Stimulated activated CD4-positive, alpha-beta T cell treated with anti-CD3 and anti-CD28 coated beads, Interleukin-4, amount 100 ng/mL, for 1 hour (primary cell): Measurements from ENCODE around the gene SLC39A1.

Experiments used
- DNase-seq: peaks from one replicate; pipeline ENCODE4 v3.0.0-alpha.2; 2020

Gene SLC39A1

DNA sequence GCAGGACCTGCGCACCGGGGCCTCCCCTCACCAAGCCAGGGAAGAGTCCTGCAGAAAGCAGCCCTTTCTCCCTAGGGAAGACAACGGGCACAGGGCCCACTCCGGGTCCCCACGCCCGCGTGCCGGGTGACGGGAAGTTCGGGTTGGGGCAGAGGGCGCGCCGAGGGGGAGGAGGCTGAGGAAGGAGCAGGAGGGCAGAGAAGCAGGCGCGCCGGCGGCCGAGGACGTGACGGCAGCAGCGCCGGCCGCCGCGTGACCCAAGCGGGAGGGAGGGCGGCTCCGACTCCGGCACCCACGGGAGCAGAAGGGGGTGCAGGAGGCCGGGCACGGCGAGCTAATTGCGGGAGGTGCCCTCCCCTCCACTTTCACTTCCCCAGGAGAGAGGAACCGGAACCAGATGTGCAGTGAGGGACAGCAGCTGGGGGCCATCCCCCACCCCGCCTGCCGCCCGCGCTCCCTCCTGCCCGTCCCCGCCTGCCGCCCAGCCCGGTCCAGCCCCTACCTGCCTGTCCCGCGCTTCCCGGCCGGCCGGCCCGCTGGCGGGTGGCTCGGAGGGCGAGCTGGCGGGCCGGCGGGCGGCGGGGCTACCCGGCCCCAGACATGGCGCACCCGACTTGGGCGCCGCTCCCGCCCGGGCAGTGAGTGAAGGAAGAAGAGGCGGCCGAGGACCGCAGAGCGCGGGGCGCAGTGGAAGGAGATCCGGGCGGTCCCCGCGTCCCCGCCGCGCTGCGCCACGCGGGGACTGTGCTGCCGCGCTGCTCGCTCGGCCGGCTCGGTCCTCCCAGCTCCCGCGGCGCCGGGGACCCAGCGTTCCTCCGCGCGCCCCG is 17.3 kb downstream of the SLC39A1 start:
- DNase-seq, result peak; percentile 70

DNA sequence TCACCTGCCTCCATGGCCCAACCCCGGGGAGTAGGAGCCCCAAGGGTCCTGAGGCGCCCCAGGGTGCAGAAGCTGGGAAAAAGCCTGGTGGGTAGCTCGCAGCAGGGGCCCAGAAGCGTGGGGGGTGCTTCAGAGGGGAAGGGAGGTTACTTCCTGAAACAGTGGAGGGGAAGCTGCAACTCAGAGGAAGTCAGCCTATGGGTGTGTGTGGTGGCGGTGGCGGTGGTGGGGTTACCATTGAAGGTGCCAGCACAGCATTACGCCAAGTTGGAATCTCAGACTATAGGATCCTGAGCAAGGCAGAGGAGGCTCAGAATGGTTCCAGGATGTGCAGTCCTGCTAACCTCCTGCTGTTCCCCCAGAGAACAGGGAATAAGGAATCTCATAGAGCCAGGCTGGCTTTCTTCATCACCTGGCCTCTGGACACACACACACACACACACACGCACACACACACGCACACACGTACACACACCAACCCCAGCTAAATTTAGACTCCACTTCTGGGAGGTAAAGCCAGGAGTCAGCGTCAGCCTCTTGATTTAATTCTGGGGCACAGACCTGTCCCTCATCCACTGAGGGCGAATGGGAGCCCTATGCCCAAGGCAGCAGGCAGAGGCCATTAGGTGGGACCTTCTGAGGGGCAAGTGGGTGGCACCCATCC is 18.1 kb downstream of the SLC39A1 start:
- peak; percentile 66 for DNase-seq

GRCh38 chr1:153944827-153945117 is 18.6 kb downstream of the SLC39A1 start:
- DNase-seq, result no peak

DNA sequence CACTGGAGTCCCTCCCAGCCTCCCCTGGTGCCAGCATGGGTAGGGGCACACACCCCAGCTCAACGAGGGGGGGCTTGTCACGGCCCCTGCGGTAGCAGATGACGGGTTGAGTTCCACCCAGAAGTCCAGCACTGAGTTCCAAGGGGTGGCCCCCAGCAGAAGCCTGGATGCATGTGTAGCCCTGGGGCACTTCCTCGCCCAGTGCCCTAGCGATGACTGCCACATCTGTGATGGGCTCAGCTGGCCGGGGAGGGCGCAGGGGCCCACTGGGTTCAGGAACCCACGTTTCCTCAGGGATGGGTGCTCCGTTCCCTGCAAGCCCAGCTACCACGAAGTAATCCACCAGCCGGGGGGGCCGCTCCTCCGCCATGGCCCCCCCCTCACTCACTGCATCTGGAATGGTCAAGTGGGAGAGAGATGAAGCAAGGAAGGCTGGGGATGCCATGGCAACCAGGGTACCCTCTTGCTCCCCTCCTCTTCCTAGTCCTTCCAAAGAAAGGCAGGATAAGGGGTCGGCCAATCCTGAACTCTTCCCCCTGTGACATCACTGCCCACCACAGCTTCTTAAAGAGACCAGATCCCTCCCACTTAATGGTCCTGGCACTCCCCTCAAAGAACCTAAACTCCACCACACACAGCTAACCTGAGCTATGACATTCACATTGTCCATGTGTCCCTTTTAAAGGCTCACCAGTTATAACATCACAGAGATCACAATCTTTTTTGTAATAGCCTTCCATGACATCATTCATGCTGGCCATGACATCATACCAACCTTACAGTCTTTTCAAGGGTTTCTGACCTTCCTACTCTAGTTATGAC is 19.1 kb downstream of the SLC39A1 start:
- DNase-seq, result no peak

DNA sequence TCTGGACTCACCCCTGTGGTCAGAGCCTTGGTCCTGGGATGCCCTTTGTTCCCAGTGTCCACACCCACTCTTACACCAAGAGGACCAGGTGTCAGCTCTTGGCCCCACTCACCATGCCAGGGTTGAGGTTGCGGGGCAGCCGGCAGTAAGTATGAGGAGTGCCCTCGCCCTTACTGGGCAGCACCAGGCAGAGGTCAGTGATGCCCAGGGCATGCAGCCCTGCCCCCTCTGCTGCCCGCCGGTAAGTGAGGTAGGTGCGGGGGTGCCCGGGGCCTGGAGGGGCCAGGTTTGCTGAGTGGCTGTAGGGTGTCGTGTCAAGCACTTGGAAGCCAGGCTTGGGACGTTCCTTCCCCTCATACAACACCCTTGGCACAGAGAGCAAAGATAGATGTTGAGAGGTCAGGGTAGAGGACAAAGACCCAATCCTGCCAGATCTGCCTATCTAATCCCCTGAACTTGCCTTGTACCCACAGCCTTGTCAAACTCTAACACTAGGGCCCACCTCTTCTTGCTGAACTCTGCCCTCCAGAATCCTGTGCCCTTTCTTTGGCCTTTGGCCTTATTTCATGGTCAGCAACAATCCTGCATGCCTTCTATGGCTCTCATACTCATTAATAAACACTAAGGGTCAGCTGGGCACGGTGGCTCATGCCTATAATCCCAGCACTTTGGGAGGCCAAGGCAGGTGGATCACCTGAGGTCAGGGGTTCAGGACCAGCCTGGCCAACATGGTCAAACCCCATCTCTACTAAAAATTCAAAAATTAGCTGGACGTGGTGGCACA is 20.4 kb downstream of the SLC39A1 start:
- no peak for DNase-seq

- DNase-seq, result no peak
Observed at GRCh38 chr1:153941826-153942725, 21.3 kb downstream of the SLC39A1 start.

GRCh38 chr1:153940756-153941155 is 22.6 kb downstream of the SLC39A1 start:
- no peak for DNase-seq

DNA sequence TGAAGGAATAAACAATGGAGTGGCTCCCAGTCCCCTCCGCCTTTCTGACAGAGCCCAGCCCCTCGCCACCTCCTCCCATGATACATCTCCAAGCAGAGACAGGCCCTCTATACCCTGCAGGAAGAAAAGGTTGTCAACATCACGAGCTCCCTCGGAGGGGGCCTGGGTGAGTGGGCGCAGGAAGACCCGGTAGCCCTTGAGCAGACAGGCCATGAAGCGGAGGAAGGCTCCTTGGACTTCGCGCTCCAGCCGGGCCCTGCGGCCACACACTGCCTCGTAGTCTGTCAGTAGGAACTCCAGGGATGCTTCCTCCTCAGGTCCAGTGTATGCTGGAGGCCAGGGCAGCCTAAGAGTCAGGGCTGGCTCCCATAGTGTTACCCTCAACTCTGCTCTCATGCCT is 23.9 kb downstream of the SLC39A1 start:
- no peak for DNase-seq

DNA sequence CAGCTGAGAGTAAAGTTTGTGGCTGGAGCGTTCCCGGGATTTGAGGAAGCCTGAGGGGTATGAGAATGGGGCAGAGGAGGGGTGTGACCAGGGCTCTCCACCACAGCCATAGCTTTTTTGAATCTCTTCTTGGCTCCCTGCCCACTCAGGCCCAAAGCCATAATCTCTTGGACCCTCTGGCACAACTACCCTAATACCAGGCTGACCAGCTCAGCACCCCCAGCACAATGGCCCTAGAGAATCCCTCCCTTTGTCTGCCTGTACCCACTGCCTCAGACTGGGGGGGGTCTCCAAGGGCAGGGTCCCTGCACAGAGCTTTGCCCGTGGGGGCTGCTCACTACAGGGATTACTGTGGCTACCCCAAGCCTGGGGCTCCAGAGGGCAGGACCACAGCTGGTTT is 24.3 kb downstream of the SLC39A1 start:
- DNase-seq, result no peak

DNA sequence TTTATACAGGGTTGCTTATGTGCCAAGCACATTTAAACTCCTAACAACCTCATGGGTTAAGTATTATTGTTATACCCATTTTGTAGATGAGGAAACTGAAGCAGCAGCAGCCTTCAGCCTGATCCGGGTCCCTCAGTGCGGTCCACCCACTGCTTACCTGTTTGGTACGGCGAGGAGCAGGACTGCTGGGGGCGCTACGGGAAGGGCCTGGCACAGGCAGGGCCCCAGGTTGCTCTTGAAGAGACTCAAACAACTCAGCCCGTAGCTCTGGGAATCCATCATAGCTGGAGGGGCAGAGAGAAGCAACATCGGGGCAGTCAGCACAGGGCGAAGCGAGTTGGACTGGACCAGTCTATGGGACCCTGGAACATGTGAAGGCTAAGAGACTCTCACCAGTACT is 26.0 kb downstream of the SLC39A1 start:
- DNase-seq, result no peak

- no peak for DNase-seq
Observed at GRCh38 chr1:153936011-153936802, 27.1 kb downstream of the SLC39A1 start.

GRCh38 chr1:153934746-153935145 is 28.6 kb downstream of the SLC39A1 start:
- DNase-seq, result no peak

DNA sequence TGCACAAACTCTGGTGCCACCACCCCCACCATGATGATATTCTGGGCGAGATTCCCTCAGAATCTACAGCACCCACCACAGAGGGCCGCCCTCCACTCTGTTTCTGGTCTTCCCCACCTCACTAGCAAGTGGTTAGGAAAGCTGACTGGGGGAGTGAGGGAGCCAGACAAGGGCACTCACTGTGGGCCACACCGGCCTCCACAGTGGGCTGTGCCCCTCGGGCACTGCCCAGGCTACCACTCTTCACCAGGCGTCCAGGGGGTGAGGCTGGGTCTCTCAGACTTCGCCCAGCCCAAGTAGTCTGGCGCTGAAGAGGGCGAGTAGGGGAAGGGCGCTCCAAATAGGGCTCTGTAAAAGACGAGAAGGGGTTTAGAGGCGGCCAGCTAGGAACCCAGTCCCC is 29.4 kb downstream of the SLC39A1 start:
- DNase-seq, result no peak

GRCh38 chr1:153933430-153933829 is 29.9 kb downstream of the SLC39A1 start:
- DNase-seq, result no peak

DNA sequence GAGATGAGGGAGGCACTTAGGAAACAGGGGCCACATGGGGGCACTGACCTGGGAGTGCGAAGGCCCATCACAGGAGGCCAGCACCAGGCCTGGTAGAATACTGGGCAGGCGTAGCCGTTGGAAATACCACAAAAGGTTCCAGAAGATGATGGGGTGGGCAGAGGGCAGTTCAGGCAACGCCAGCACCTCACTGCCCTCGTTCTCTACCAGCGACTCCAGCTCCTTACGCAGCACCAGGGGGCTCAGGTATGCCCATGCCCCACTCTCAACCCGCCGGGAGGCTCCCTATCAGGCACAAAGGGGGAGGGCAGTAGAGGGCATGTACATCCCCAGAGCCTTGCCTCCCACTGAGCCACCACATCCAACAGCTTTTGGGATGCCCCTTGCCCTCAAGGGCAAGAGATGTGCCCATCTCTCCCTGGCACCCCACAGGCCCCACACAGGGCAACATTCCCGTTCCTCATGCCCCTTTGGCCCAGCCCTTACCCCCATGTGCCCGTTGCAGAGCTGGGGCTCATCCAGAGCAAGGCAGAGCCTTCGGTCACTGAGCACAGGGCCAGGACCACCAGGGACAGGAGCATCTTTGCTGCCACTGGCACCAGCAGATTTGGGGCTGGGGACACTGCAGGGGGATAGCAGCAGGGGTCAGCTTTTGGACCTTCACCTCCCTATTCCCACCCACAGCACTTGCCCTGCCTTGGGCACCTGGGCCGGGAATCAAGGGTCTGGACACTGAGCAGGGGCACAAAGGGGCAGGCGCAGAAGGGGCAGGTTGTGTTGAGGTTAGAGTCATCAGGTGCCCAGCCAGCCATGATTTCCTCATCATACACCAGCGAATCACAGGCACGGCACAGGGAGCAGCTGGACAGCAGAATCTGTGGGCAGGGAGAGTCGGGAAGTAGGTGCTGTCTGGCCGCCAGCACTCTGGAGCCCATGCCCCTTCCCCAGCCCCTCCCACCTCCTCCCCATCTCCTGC is 30.9 kb downstream of the SLC39A1 start:
- DNase-seq, result no peak

- no peak for DNase-seq
Observed at GRCh38 chr1:153929981-153930948, 33.1 kb downstream of the SLC39A1 start.

GRCh38 chr1:153929426-153929825 is 33.9 kb downstream of the SLC39A1 start:
- DNase-seq, result no peak

- DNase-seq, result no peak
Observed at GRCh38 chr1:153928791-153929341, 34.5 kb downstream of the SLC39A1 start.
